WTC11 (cell line): ENCODE results near the gene DLG1. TPM values are rescaled to one million over a fixed set of nuclear protein-coding genes. Genes with fewer than 3 reads are reported as not detected.

ENCODE experiments used
- ATAC-seq: fragments of 200-7000 bp; cut with Tn5 transposase; 2 replicates; pipeline ENCODE4 v1.10.0; 2021; ENCODE audit warnings: mild to moderate bottlenecking, moderate library complexity
- CTCF ChIA-PET: fragments of 300-600 bp; sonication (Branson Sonifier 250); formaldehyde crosslinking; loops from one replicate; lab custom pipeline; 2021; ENCODE audit warnings: antibody characterized with exemption; lab: Charles Lee
- POLR2A ChIA-PET: fragments of 350-600 bp; sonication (Branson Sonifier 250); formaldehyde crosslinking; loops from one replicate; lab custom pipeline; 2021; ENCODE audit warnings: antibody characterized with exemption; lab: Charles Lee
- DNase-seq: peaks from one replicate; pipeline ENCODE4 v3.0.0; 2021; ENCODE audit warnings: low spot score
- H3K27ac Mint-ChIP-seq: 2 replicates; pipeline ENCODE4 v1.8.0; 2021; ENCODE audit warnings: mixed read lengths
- H3K27me3 Mint-ChIP-seq: 2 replicates; pipeline ENCODE4 v1.8.0; 2021; ENCODE audit warnings: low read depth, mild to moderate bottlenecking, moderate library complexity, mixed read lengths
- H3K36me3 Mint-ChIP-seq: 2 replicates; pipeline ENCODE4 v1.8.0; 2021; ENCODE audit warnings: mixed read lengths
- H3K4me1 Mint-ChIP-seq: 2 replicates; pipeline ENCODE4 v1.8.0; 2022; ENCODE audit warnings: mixed read lengths
- H3K4me3 Mint-ChIP-seq: 2 replicates; pipeline ENCODE4 v1.8.0; 2021; ENCODE audit warnings: mild to moderate bottlenecking, moderate library complexity, mixed read lengths
- H3K9me3 Mint-ChIP-seq: 2 replicates; pipeline ENCODE4 v1.8.0; 2021; ENCODE audit warnings: mixed read lengths
- CBFB ChIP-seq: sonication (generic); formaldehyde crosslinking; IDR thresholded peaks from 2 replicates; pipeline ENCODE4 v1.8.1; 2022; ENCODE audit warnings: mild to moderate bottlenecking, low read depth, missing genetic modification reagents
- FOXK1 ChIP-seq: sonication (generic); formaldehyde crosslinking; IDR thresholded peaks from 2 replicates; pipeline ENCODE4 v1.8.0; 2022; ENCODE audit warnings: mild to moderate bottlenecking, moderate library complexity, missing genetic modification reagents
- IRF2 ChIP-seq: sonication (generic); formaldehyde crosslinking; IDR thresholded peaks from 2 replicates; pipeline ENCODE4 v1.8.0; 2022; ENCODE audit warnings: low read depth, missing genetic modification reagents, borderline replicate concordance
- JUN ChIP-seq: sonication (generic); formaldehyde crosslinking; IDR thresholded peaks from 2 replicates; pipeline ENCODE4 v1.8.0; 2023; ENCODE audit warnings: mild to moderate bottlenecking, missing genetic modification reagents
- SMAD4 ChIP-seq: sonication (generic); formaldehyde crosslinking; IDR thresholded peaks from 2 replicates; pipeline ENCODE4 v1.8.0; 2022; ENCODE audit warnings: mild to moderate bottlenecking, missing genetic modification reagents
- SP1 ChIP-seq: sonication (generic); formaldehyde crosslinking; conservative IDR thresholded peaks from 2 replicates; pipeline ENCODE4 v1.8.1; 2022; ENCODE audit warnings: missing genetic modification reagents
- TEAD4 ChIP-seq: sonication (generic); formaldehyde crosslinking; IDR thresholded peaks from 2 replicates; pipeline ENCODE4 v1.8.0; 2022; ENCODE audit warnings: mild to moderate bottlenecking, missing genetic modification reagents
- ZBTB21 ChIP-seq: sonication (generic); formaldehyde crosslinking; IDR thresholded peaks from 2 replicates; pipeline ENCODE4 v1.8.1; 2023; ENCODE audit warnings: mild to moderate bottlenecking, missing genetic modification reagents, borderline replicate concordance
- ZNF138 ChIP-seq: sonication (generic); formaldehyde crosslinking; conservative IDR thresholded peaks from 2 replicates; pipeline ENCODE4 v1.8.1; 2022; ENCODE audit warnings: mild to moderate bottlenecking, moderate library complexity, missing genetic modification reagents
- ZNF396 ChIP-seq: fragments of 250-450 bp; sonication (Bioruptor Pico); IDR thresholded peaks from 2 replicates; pipeline ENCODE4 v1.8.0; 2021; ENCODE audit warnings: mild to moderate bottlenecking, moderate library complexity, borderline replicate concordance
- total RNA-seq: library from RNA; stranded (reverse); gene quantifications from 3 replicates; pipeline ENCODE4 v1.2.3, GENCODE V29; 2021
- TF ChIP-seq, protein P1 (sequence below): sonication (generic); formaldehyde crosslinking; IDR thresholded peaks from 2 replicates; pipeline ENCODE4 v1.8.0; 2023; ENCODE audit warnings: missing genetic modification reagents, mild to moderate bottlenecking, borderline replicate concordance
- TF ChIP-seq, protein P2 (sequence below): sonication (generic); formaldehyde crosslinking; IDR thresholded peaks from 2 replicates; pipeline ENCODE4 v1.8.0; 2022; ENCODE audit warnings: missing genetic modification reagents
- TF ChIP-seq, protein P3 (sequence below): sonication (generic); formaldehyde crosslinking; IDR thresholded peaks from 2 replicates; pipeline ENCODE4 v1.8.0; 2022; ENCODE audit warnings: mild to moderate bottlenecking, missing genetic modification reagents
- TF ChIP-seq, protein P4 (sequence below): sonication (generic); formaldehyde crosslinking; IDR thresholded peaks from 2 replicates; pipeline ENCODE4 v1.8.1; 2023; ENCODE audit warnings: mild to moderate bottlenecking, missing genetic modification reagents, moderate library complexity
- TF ChIP-seq, protein P5 (sequence below): sonication (generic); formaldehyde crosslinking; IDR thresholded peaks from 2 replicates; pipeline ENCODE4 v1.8.1; 2023; ENCODE audit warnings: mild to moderate bottlenecking, missing genetic modification reagents
- TF ChIP-seq, protein P6 (sequence below): sonication (generic); formaldehyde crosslinking; IDR thresholded peaks from 2 replicates; pipeline ENCODE4 v1.8.1; 2023; ENCODE audit warnings: mild to moderate bottlenecking, moderate library complexity, missing genetic modification reagents
- TF ChIP-seq, protein P7 (sequence below): fragments of 250-450 bp; sonication (Bioruptor Pico); IDR thresholded peaks from 2 replicates; pipeline ENCODE4 v1.9.0; 2021; ENCODE audit warnings: moderate library complexity, mild to moderate bottlenecking, inconsistent platforms, borderline replicate concordance
- TF ChIP-seq, protein P8 (sequence below): sonication (generic); formaldehyde crosslinking; conservative IDR thresholded peaks from 2 replicates; pipeline ENCODE4 v1.8.1; 2022; ENCODE audit warnings: mild to moderate bottlenecking, missing genetic modification reagents
- TF ChIP-seq, protein P9 (sequence below): sonication (generic); formaldehyde crosslinking; IDR thresholded peaks from 2 replicates; pipeline ENCODE4 v1.8.0; 2022; ENCODE audit warnings: mild to moderate bottlenecking, missing genetic modification reagents

Gene DLG1
- total RNA-seq, 1 experiment from 2014 or later = 81.1 TPM

DNA sequence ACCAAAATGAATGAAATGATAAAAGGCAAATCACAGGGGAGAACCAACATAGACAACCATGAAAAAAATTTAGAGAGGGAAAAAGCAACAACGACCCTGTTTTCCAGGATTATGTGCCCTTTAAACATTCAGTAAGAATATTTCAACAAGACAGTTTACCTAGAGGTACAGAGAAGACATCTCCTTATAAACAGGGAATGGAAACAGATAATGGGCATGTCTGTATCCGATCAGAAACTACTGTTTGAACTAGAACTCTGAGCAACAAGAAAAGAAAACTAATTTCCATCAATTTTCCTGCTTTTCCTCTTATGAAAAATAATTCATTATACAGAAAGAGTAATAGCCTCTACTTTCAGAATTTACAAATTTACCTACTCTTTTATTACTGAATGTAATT is 39.3 kb downstream of the DLG1 start:
- Mint-ChIP-seq H3K27ac (no peak overlapping the region), H3K27me3 (no peaks in the 10 kb centered on the region), H3K9me3 (no peaks in the 10 kb centered on the region), H3K4me3 (no peak overlapping the region), H3K4me1 (peaks cover 44% of the 10 kb centered on the region), H3K36me3 (peaks cover 2% of the 10 kb centered on the region)
- POLR2A ChIA-PET = no interaction called here
- TF ChIP-seq TEAD4 (CRISPR knock-in tag) (no peak), CBFB (CRISPR knock-in tag) (no peak), IRF2 (CRISPR knock-in tag) (no peak), ZBTB21 (CRISPR knock-in tag) (no peak), SMAD4 (CRISPR knock-in tag) (no peak), SP1 (CRISPR knock-in tag) (no peak), FOXK1 (CRISPR knock-in tag) (no peak), JUN (CRISPR knock-in tag) (no peak)
- TF ChIP-seq, protein P1, sequence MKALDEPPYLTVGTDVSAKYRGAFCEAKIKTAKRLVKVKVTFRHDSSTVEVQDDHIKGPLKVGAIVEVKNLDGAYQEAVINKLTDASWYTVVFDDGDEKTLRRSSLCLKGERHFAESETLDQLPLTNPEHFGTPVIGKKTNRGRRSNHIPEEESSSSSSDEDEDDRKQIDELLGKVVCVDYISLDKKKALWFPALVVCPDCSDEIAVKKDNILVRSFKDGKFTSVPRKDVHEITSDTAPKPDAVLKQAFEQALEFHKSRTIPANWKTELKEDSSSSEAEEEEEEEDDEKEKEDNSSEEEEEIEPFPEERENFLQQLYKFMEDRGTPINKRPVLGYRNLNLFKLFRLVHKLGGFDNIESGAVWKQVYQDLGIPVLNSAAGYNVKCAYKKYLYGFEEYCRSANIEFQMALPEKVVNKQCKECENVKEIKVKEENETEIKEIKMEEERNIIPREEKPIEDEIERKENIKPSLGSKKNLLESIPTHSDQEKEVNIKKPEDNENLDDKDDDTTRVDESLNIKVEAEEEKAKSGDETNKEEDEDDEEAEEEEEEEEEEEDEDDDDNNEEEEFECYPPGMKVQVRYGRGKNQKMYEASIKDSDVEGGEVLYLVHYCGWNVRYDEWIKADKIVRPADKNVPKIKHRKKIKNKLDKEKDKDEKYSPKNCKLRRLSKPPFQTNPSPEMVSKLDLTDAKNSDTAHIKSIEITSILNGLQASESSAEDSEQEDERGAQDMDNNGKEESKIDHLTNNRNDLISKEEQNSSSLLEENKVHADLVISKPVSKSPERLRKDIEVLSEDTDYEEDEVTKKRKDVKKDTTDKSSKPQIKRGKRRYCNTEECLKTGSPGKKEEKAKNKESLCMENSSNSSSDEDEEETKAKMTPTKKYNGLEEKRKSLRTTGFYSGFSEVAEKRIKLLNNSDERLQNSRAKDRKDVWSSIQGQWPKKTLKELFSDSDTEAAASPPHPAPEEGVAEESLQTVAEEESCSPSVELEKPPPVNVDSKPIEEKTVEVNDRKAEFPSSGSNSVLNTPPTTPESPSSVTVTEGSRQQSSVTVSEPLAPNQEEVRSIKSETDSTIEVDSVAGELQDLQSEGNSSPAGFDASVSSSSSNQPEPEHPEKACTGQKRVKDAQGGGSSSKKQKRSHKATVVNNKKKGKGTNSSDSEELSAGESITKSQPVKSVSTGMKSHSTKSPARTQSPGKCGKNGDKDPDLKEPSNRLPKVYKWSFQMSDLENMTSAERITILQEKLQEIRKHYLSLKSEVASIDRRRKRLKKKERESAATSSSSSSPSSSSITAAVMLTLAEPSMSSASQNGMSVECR (CRISPR knock-in tag) = no peak
- TF ChIP-seq, protein P2, sequence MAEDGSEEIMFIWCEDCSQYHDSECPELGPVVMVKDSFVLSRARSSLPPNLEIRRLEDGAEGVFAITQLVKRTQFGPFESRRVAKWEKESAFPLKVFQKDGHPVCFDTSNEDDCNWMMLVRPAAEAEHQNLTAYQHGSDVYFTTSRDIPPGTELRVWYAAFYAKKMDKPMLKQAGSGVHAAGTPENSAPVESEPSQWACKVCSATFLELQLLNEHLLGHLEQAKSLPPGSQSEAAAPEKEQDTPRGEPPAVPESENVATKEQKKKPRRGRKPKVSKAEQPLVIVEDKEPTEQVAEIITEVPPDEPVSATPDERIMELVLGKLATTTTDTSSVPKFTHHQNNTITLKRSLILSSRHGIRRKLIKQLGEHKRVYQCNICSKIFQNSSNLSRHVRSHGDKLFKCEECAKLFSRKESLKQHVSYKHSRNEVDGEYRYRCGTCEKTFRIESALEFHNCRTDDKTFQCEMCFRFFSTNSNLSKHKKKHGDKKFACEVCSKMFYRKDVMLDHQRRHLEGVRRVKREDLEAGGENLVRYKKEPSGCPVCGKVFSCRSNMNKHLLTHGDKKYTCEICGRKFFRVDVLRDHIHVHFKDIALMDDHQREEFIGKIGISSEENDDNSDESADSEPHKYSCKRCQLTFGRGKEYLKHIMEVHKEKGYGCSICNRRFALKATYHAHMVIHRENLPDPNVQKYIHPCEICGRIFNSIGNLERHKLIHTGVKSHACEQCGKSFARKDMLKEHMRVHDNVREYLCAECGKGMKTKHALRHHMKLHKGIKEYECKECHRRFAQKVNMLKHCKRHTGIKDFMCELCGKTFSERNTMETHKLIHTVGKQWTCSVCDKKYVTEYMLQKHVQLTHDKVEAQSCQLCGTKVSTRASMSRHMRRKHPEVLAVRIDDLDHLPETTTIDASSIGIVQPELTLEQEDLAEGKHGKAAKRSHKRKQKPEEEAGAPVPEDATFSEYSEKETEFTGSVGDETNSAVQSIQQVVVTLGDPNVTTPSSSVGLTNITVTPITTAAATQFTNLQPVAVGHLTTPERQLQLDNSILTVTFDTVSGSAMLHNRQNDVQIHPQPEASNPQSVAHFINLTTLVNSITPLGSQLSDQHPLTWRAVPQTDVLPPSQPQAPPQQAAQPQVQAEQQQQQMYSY (CRISPR knock-in tag) = no peak
- TF ChIP-seq, protein P3, sequence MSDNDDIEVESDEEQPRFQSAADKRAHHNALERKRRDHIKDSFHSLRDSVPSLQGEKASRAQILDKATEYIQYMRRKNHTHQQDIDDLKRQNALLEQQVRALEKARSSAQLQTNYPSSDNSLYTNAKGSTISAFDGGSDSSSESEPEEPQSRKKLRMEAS = no peak
- TF ChIP-seq, protein P4, sequence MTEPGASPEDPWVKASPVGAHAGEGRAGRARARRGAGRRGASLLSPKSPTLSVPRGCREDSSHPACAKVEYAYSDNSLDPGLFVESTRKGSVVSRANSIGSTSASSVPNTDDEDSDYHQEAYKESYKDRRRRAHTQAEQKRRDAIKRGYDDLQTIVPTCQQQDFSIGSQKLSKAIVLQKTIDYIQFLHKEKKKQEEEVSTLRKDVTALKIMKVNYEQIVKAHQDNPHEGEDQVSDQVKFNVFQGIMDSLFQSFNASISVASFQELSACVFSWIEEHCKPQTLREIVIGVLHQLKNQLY = no peak
- DNase-seq (no peak), ATAC-seq (no peak)
- CTCF ChIA-PET = no interaction called here

DNA sequence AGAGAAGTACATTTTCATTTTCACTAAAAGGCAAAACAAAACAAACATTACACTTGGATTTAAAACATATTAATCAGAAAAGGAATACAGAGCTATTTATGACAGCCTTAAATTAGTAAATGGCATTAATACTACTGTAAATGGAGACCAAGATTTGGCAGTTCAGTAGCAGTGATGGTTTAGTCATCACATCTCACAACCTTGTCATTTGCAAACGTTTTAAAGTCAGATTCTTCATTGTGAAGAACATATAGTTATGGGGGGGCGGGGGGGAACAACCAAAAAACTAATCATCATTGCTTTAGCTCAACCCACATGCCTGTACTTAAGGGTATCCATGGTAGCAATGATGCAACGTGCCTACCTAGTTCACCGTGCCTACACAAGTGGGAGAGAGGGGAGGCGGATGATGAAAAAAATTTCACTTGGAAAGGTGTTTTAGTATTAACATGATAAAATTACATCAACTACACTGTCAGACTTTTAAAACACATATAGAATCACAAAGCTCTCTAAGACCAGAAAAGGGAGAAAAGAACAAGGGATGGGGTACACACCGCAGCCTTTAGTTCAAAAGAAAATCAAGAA is 40.1 kb downstream of the DLG1 start:
- H3K4me3 Mint-ChIP-seq = no peak overlapping the region
- no peak for ATAC-seq
- POLR2A ChIA-PET = no interaction called here
- no peak for TF ChIP-seq FOXK1 (CRISPR knock-in tag)
- TF ChIP-seq, protein P5, sequence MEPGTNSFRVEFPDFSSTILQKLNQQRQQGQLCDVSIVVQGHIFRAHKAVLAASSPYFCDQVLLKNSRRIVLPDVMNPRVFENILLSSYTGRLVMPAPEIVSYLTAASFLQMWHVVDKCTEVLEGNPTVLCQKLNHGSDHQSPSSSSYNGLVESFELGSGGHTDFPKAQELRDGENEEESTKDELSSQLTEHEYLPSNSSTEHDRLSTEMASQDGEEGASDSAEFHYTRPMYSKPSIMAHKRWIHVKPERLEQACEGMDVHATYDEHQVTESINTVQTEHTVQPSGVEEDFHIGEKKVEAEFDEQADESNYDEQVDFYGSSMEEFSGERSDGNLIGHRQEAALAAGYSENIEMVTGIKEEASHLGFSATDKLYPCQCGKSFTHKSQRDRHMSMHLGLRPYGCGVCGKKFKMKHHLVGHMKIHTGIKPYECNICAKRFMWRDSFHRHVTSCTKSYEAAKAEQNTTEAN (CRISPR knock-in tag) = no peak
- TF ChIP-seq, protein P6, sequence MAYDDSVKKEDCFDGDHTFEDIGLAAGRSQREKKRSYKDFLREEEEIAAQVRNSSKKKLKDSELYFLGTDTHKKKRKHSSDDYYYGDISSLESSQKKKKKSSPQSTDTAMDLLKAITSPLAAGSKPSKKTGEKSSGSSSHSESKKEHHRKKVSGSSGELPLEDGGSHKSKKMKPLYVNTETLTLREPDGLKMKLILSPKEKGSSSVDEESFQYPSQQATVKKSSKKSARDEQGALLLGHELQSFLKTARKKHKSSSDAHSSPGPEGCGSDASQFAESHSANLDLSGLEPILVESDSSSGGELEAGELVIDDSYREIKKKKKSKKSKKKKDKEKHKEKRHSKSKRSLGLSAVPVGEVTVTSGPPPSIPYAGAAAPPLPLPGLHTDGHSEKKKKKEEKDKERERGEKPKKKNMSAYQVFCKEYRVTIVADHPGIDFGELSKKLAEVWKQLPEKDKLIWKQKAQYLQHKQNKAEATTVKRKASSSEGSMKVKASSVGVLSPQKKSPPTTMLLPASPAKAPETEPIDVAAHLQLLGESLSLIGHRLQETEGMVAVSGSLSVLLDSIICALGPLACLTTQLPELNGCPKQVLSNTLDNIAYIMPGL (CRISPR knock-in tag) = no peak
- TF ChIP-seq, protein P7, sequence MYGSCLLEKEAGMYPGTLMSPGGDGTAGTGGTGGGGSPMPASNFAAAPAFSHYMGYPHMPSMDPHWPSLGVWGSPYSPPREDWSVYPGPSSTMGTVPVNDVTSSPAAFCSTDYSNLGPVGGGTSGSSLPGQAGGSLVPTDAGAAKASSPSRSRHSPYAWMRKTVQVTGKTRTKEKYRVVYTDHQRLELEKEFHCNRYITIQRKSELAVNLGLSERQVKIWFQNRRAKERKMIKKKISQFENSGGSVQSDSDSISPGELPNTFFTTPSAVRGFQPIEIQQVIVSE (CRISPR knock-in tag) = no peak
- TF ChIP-seq, protein P8, sequence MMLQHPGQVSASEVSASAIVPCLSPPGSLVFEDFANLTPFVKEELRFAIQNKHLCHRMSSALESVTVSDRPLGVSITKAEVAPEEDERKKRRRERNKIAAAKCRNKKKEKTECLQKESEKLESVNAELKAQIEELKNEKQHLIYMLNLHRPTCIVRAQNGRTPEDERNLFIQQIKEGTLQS (CRISPR knock-in tag) = no peak
- TF ChIP-seq, protein P9, sequence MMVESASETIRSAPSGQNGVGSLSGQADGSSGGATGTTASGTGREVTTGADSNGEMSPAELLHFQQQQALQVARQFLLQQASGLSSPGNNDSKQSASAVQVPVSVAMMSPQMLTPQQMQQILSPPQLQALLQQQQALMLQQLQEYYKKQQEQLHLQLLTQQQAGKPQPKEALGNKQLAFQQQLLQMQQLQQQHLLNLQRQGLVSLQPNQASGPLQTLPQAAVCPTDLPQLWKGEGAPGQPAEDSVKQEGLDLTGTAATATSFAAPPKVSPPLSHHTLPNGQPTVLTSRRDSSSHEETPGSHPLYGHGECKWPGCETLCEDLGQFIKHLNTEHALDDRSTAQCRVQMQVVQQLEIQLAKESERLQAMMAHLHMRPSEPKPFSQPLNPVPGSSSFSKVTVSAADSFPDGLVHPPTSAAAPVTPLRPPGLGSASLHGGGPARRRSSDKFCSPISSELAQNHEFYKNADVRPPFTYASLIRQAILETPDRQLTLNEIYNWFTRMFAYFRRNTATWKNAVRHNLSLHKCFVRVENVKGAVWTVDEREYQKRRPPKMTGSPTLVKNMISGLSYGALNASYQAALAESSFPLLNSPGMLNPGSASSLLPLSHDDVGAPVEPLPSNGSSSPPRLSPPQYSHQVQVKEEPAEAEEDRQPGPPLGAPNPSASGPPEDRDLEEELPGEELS (CRISPR knock-in tag) = no peak
- TF ChIP-seq ZNF138 (CRISPR knock-in tag) = no peak
- TF ChIP-seq ZNF396 = no peak

More for the DNA sequence above, 40.1 kb downstream of the DLG1 start:
- no peaks in the 10 kb centered on the region for H3K36me3 Mint-ChIP-seq
- H3K9me3 Mint-ChIP-seq = no peaks in the 10 kb centered on the region
- H3K4me1 Mint-ChIP-seq = peaks cover 44% of the 10 kb centered on the region
- CTCF ChIA-PET = interaction anchor here (1.3 to 3.4 kb wide), 8 partner anchors 10 to 251 kb away, joined by 4 to 30 read pairs (median 6); no protein-coding TSS in a partner anchor
- DNase-seq = no peak
- no peaks in the 10 kb centered on the region for H3K27me3 Mint-ChIP-seq
- H3K27ac Mint-ChIP-seq = no peak overlapping the region; the same call in none of the 2 replicates
